A673 (cell line): ENCODE data around the gene SMIM31. TPM values are rescaled to one million over a fixed set of nuclear protein-coding genes. Genes with fewer than 3 reads are reported as not detected.

Experiments
- BruUV-seq: library from RNA; stranded (reverse); fragments of 400-500 nt; replicated peaks from 2 replicates; lab custom pipeline; 2021; lab: Mats Ljungman, UMichigan
- CTCF ChIA-PET: fragments of 300-600 bp; sonication (Branson Sonifier 250); formaldehyde crosslinking; loops from one replicate; lab custom pipeline; 2022; ENCODE audit warnings: antibody characterized with exemption; lab: Charles Lee
- POLR2A ChIA-PET: fragments of 300-600 bp; sonication (Branson Sonifier 250); formaldehyde crosslinking; loops from one replicate; lab custom pipeline; 2022; ENCODE audit warnings: antibody characterized with exemption; ENCODE audit not compliant: low non-redundant PET; lab: Charles Lee
- DNase-seq: peaks from one replicate; pipeline ENCODE4 v3.0.0-alpha.2; 2015; ENCODE audit warnings: low spot score
- H3K27ac ChIP-seq: fragments of 200-600 bp; sonication (generic); 2 replicates; pipeline ENCODE4 v1.5.1; 2016; ENCODE audit warnings: mixed run types, low read depth, mild to moderate bottlenecking, mixed read lengths, antibody characterized with exemption, low read length; ENCODE audit not compliant: poor library complexity, severe bottlenecking
- H3K27me3 ChIP-seq: fragments of 200-600 bp; sonication (generic); replicated peaks from 2 replicates; pipeline ENCODE4 v1.6.1; 2017; ENCODE audit warnings: mixed run types, low read depth, mild to moderate bottlenecking, mixed read lengths, antibody characterized with exemption, low read length; ENCODE audit not compliant: insufficient read depth, poor library complexity
- H3K36me3 ChIP-seq: fragments of 200-600 bp; sonication (generic); 2 replicates; pipeline ENCODE4 v1.6.1; 2016; ENCODE audit warnings: mixed run types, mild to moderate bottlenecking, mixed read lengths, antibody characterized with exemption, low read length; ENCODE audit not compliant: insufficient read depth, poor library complexity, severe bottlenecking
- H3K4me1 ChIP-seq: fragments of 200-600 bp; sonication (generic); 2 replicates; pipeline ENCODE4 v1.6.1; 2017; ENCODE audit warnings: mixed run types, mild to moderate bottlenecking, mixed read lengths, antibody characterized with exemption, low read length; ENCODE audit not compliant: insufficient read depth, poor library complexity, severe bottlenecking
- H3K4me3 ChIP-seq: fragments of 200-600 bp; sonication (generic); 2 replicates; pipeline ENCODE4 v1.5.1; 2016; ENCODE audit warnings: low read depth, mixed run types, mild to moderate bottlenecking, mixed read lengths, low read length; ENCODE audit not compliant: poor library complexity, severe bottlenecking
- H3K9me3 ChIP-seq: fragments of 200-600 bp; sonication (generic); 2 replicates; pipeline ENCODE4 v1.6.1; 2016; ENCODE audit warnings: mixed run types, low read depth, mild to moderate bottlenecking, mixed read lengths, antibody characterized with exemption, low read length; ENCODE audit not compliant: poor library complexity, severe bottlenecking
- EZH2 ChIP-seq: fragments of 200-600 bp; sonication (generic); IDR thresholded peaks from 2 replicates; pipeline ENCODE4 v1.6.1; 2017; ENCODE audit warnings: borderline replicate concordance, low read depth, mild to moderate bottlenecking, mixed read lengths, antibody characterized with exemption, low read length; ENCODE audit not compliant: poor library complexity, severe bottlenecking
- intact Hi-C: fragments of 100-400 bp; cut with micrococcal nuclease; formaldehyde crosslinking; loops from one replicate; pipeline ENCODE4 v1.10.0; 2022; ENCODE audit not compliant: unreplicated experiment
- total RNA-seq: library from RNA; stranded (reverse); gene quantifications from 2 replicates; pipeline ENCODE4 v1.2.3, GENCODE V29; 2021
- TF ChIP-seq, protein P1 (sequence below): fragments of 300-800, 200-600 bp; sonication (generic); conservative IDR thresholded peaks from 2 replicates; pipeline ENCODE4 v1.5.1; 2017; ENCODE audit warnings: low read depth, mild to moderate bottlenecking, antibody characterized with exemption, low read length, moderate library complexity, mixed read lengths

The SMIM31 gene
- total RNA-seq, 1 experiment from 2014 or later = not detected

GRCh38 chr4:164803702-164804101, 49.8 kb downstream of the SMIM31 start:
- BruUV-seq = no TSS peak
- CTCF ChIA-PET = no interaction called here

GRCh38 chr4:164807611-164808010, 53.7 kb downstream of the SMIM31 start:
- BruUV-seq = no TSS peak
- ChIA-PET POLR2A (no interaction called here), CTCF (no interaction called here)
- Histone ChIP-seq H3K4me1 (no peaks in the 10 kb centered on the region), H3K27me3 (no peaks in the 10 kb centered on the region), H3K27ac (no peak overlapping the region), H3K9me3 (no peaks in the 10 kb centered on the region), H3K4me3 (no peak overlapping the region), H3K36me3 (no peaks in the 10 kb centered on the region)
- TF ChIP-seq, protein P1, sequence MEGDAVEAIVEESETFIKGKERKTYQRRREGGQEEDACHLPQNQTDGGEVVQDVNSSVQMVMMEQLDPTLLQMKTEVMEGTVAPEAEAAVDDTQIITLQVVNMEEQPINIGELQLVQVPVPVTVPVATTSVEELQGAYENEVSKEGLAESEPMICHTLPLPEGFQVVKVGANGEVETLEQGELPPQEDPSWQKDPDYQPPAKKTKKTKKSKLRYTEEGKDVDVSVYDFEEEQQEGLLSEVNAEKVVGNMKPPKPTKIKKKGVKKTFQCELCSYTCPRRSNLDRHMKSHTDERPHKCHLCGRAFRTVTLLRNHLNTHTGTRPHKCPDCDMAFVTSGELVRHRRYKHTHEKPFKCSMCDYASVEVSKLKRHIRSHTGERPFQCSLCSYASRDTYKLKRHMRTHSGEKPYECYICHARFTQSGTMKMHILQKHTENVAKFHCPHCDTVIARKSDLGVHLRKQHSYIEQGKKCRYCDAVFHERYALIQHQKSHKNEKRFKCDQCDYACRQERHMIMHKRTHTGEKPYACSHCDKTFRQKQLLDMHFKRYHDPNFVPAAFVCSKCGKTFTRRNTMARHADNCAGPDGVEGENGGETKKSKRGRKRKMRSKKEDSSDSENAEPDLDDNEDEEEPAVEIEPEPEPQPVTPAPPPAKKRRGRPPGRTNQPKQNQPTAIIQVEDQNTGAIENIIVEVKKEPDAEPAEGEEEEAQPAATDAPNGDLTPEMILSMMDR = no peak
- DNase-seq = no peak
- intact Hi-C loops = no loop called here

More at GRCh38 chr4:164803702-164804101, 49.8 kb downstream of the SMIM31 start:
- POLR2A ChIA-PET = no interaction called here
- no peaks in the 10 kb centered on the region for H3K9me3 ChIP-seq
- intact Hi-C loops = no loop called here
- no peaks in the 10 kb centered on the region for H3K27me3 ChIP-seq
- H3K27ac ChIP-seq = no peak overlapping the region
- H3K36me3 ChIP-seq = no peaks in the 10 kb centered on the region
- no peaks in the 10 kb centered on the region for H3K4me1 ChIP-seq
- no peak for TF ChIP-seq EZH2
- TF ChIP-seq, protein P1 = no peak
- DNase-seq = no peak
- H3K4me3 ChIP-seq = no peak overlapping the region

GRCh38 chr4:164813554-164813953, 59.6 kb downstream of the SMIM31 start:
- H3K9me3 ChIP-seq = no peaks in the 10 kb centered on the region
- CTCF ChIA-PET = no interaction called here

More at GRCh38 chr4:164813554-164813953, 59.6 kb downstream of the SMIM31 start:
- POLR2A ChIA-PET = no interaction called here
- BruUV-seq = no TSS peak
- Histone ChIP-seq H3K36me3 (no peaks in the 10 kb centered on the region), H3K27ac (no peak overlapping the region), H3K4me3 (no peak overlapping the region), H3K4me1 (no peaks in the 10 kb centered on the region), H3K27me3 (no peaks in the 10 kb centered on the region)
- DNase-seq = no peak
- TF ChIP-seq, protein P1 = no peak
- TF ChIP-seq EZH2 = no peak
- intact Hi-C loops = no loop called here
